ENCODE results near the gene SPDEF.

Gene SPDEF

GRCh38 chr6:34556031-34556471, at the start of gene SPDEF:
Gene SPDEF (minus strand): TSS chr6:34556329. CDS start chr6:34544455, 11,874 bp downstream.
- no peak for DNase-seq (ENCODE audit: low spot score)

GRCh38 chr6:34603707-34604106, 47.6 kb upstream of the SPDEF start:
- no peak for DNase-seq (ENCODE audit: low spot score)

GRCh38 chr6:34602318-34603111, 46.4 kb upstream of the SPDEF start:
- DNase-seq (ENCODE audit: low spot score) = no peak

GRCh38 chr6:34601706-34602105, 45.6 kb upstream of the SPDEF start:
- no peak for DNase-seq (ENCODE audit: low spot score)

- DNase-seq (ENCODE audit: low spot score) = no peak
Observed at GRCh38 chr6:34600796-34601195, 44.7 kb upstream of the SPDEF start.

- DNase-seq (ENCODE audit: low spot score) = no peak
Observed at GRCh38 chr6:34600101-34600500, 44.0 kb upstream of the SPDEF start.

- DNase-seq (ENCODE audit: low spot score) = no peak
Observed at GRCh38 chr6:34598712-34599111, 42.6 kb upstream of the SPDEF start.

- no peak for DNase-seq (ENCODE audit: low spot score)
Observed at GRCh38 chr6:34597605-34598353, 41.6 kb upstream of the SPDEF start.

- no peak for DNase-seq (ENCODE audit: low spot score)
Observed at GRCh38 chr6:34596798-34597197, 40.7 kb upstream of the SPDEF start.

- DNase-seq (ENCODE audit: low spot score) = no peak
Observed at GRCh38 chr6:34595332-34596184, 39.4 kb upstream of the SPDEF start.

GRCh38 chr6:34593701-34594100, 37.6 kb upstream of the SPDEF start:
- no peak for DNase-seq (ENCODE audit: low spot score)

- DNase-seq (ENCODE audit: low spot score) = no peak
Observed at GRCh38 chr6:34592208-34592952, 36.3 kb upstream of the SPDEF start.

- no peak for DNase-seq (ENCODE audit: low spot score)
Observed at GRCh38 chr6:34589691-34590090, 33.6 kb upstream of the SPDEF start.

- DNase-seq (ENCODE audit: low spot score) = no peak
Observed at GRCh38 chr6:34589140-34589539, 33.0 kb upstream of the SPDEF start.

- no peak for DNase-seq (ENCODE audit: low spot score)
Observed at GRCh38 chr6:34587851-34588250, 31.7 kb upstream of the SPDEF start.

GRCh38 chr6:34587325-34587724, 31.2 kb upstream of the SPDEF start:
- DNase-seq (ENCODE audit: low spot score) = no peak

GRCh38 chr6:34586327-34587040, 30.4 kb upstream of the SPDEF start:
- no peak for DNase-seq (ENCODE audit: low spot score)

- DNase-seq (ENCODE audit: low spot score) = no peak
Observed at GRCh38 chr6:34585512-34586061, 29.5 kb upstream of the SPDEF start.

- DNase-seq (ENCODE audit: low spot score) = no peak
Observed at GRCh38 chr6:34585108-34585507, 29.0 kb upstream of the SPDEF start.

- DNase-seq (ENCODE audit: low spot score) = no peak
Observed at GRCh38 chr6:34584694-34585093, 28.6 kb upstream of the SPDEF start.
